Ascending aorta (tissue), 2 donors: ENCODE data around the gene AGTPBP1. TPM values are rescaled to one million over a fixed set of nuclear protein-coding genes. Genes with fewer than 3 reads are reported as not detected.

Experiments used
- DNase-seq, 2 donors: peaks; one replicate each; pipeline ENCODE4 v3.0.0-alpha.2; 2019; ENCODE audit warnings: low spot score in 2 of 2
- H3K27ac ChIP-seq, 2 donors: fragments of 200-600 bp; sonication (generic); one replicate each; pipeline ENCODE4 v1.5.1; 2016 to 2017; ENCODE audit warnings: mild to moderate bottlenecking in 1 of 2
- H3K27me3 ChIP-seq: fragments of 200-600 bp; sonication (generic); one replicate; pipeline ENCODE4 v1.5.1; 2017
- H3K36me3 ChIP-seq, 2 donors: fragments of 200-600 bp; sonication (generic); one replicate each; pipeline ENCODE4 v1.5.1; 2016
- H3K4me1 ChIP-seq, 2 donors: fragments of 200-600 bp; sonication (generic); one replicate each; pipeline ENCODE4 v1.5.1; 2016 to 2017; ENCODE audit warnings: mild to moderate bottlenecking in 1 of 2
- H3K4me3 ChIP-seq, 2 donors: fragments of 200-600 bp; sonication (generic); one replicate each; pipeline ENCODE4 v1.5.1; 2016 to 2017; ENCODE audit warnings: mild to moderate bottlenecking in 1 of 2
- H3K9me3 ChIP-seq, 2 donors: fragments of 200-600 bp; sonication (generic); one replicate each; pipeline ENCODE4 v1.5.1; 2016
- intact Hi-C: fragments of 100-400 bp; cut with DNase I; formaldehyde crosslinking; loops from one replicate; pipeline ENCODE4 v1.15.1; 2023
- total RNA-seq: library from RNA; depleted of rRNA; stranded (reverse); fragments of >200 nt; gene quantifications from one replicate; pipeline ENCODE4 v1.1.0, GENCODE V29; 2016
- TF ChIP-seq, protein P1 (sequence below), 3 experiments: fragments of 200-600 bp in 2 of 3; fragments of 450-650 bp in 1 of 3; sonication (generic) in 2 of 3; IDR thresholded peaks; one replicate each; pipeline ENCODE4 v1.5.1; 2016 to 2019; ENCODE audit warnings: antibody characterized with exemption in 3 of 3, mild to moderate bottlenecking in 1 of 3, moderate library complexity in 1 of 3

The AGTPBP1 gene
- total RNA-seq, 1 donor from 2014 or later, result 28.3 TPM

DNA sequence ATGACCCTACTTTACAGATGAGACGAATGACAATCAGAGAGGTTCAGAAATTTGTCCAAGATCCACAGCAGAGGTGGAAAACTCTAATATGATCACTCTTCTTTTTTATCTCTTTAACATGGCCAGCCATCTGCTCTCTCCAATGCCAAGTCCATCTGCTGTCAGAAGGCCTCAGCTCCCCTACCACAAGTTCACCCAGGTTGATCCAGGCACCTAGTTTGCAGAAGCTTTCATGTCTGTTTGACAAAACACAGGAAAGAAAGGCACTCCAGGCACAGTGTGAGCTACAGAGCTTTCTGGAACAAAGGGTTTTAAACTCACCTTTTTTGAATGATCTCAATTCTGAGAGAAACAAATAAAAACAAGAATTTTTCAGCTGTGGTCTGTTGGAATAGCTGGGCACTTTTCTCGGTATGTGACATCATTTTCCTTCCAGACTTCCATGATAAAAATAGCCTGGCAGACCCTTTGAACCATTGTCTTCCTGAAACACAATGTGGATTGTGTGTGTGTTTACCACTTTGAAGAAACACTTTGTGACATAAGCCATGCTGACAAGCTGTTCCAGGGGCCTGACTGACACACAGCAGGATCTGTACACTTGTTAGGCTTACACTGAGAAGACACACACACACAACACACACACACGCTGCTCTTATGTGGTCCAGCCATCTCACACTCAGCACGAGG, 214.3 kb downstream of the AGTPBP1 start:
- Histone ChIP-seq H3K27ac (no peak overlapping the region), H3K36me3 (no peaks in the 10 kb centered on the region), H3K4me1 (no peaks in the 10 kb centered on the region), H3K9me3 (no peaks in the 10 kb centered on the region), H3K27me3 (no peaks in the 10 kb centered on the region), H3K4me3 (no peak overlapping the region)
- intact Hi-C loops, result no loop called here
- TF ChIP-seq, protein P1, sequence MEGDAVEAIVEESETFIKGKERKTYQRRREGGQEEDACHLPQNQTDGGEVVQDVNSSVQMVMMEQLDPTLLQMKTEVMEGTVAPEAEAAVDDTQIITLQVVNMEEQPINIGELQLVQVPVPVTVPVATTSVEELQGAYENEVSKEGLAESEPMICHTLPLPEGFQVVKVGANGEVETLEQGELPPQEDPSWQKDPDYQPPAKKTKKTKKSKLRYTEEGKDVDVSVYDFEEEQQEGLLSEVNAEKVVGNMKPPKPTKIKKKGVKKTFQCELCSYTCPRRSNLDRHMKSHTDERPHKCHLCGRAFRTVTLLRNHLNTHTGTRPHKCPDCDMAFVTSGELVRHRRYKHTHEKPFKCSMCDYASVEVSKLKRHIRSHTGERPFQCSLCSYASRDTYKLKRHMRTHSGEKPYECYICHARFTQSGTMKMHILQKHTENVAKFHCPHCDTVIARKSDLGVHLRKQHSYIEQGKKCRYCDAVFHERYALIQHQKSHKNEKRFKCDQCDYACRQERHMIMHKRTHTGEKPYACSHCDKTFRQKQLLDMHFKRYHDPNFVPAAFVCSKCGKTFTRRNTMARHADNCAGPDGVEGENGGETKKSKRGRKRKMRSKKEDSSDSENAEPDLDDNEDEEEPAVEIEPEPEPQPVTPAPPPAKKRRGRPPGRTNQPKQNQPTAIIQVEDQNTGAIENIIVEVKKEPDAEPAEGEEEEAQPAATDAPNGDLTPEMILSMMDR (IDR thresholded peaks at IDR 0.05), result no peak
- no peak for DNase-seq

DNA sequence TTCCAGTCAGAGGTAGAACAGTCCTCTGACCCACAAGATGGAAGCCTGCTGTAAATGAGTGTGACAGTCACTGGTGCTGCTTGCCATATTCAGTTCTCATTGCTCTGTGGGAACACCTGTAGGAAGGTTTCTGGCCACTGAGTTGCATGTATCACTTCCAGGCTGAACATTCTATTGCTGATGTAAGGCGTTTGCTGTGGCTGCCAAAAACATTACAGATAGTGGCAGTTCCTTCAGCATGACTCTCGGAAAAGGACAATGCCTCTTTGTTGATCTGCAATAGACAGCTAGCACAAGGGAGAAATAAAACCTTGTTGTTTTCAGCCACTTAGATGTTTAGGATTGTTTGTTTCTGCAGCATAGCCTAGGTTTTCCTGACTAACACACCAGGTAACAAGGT, 217.2 kb downstream of the AGTPBP1 start:
- TF ChIP-seq, protein P1 (IDR thresholded peaks at IDR 0.05), result no peak
- intact Hi-C loops, result no loop called here

GRCh38 chr9:85523202-85523601, 218.6 kb downstream of the AGTPBP1 start:
- TF ChIP-seq, protein P1 (IDR thresholded peaks at IDR 0.05), result no peak
- Histone ChIP-seq H3K4me3 (peak overlapping the region in 1 of 2 donors; percentile 56), H3K9me3 (no peaks in the 10 kb centered on the region), H3K27ac (no peak overlapping the region), H3K27me3 (no peaks in the 10 kb centered on the region), H3K36me3 (no peaks in the 10 kb centered on the region), H3K4me1 (no peaks in the 10 kb centered on the region)
- no peak for DNase-seq
- intact Hi-C loops, result no loop called here

More for the DNA sequence above, 217.2 kb downstream of the AGTPBP1 start:
- H3K36me3 ChIP-seq, result no peaks in the 10 kb centered on the region
- H3K4me3 ChIP-seq, result no peak overlapping the region
- H3K27me3 ChIP-seq, result no peaks in the 10 kb centered on the region
- no peaks in the 10 kb centered on the region for H3K9me3 ChIP-seq
- H3K4me1 ChIP-seq, result no peaks in the 10 kb centered on the region
- no peak overlapping the region for H3K27ac ChIP-seq
- no peak for DNase-seq

- Histone ChIP-seq H3K9me3 (no peaks in the 10 kb centered on the region), H3K27ac (no peak overlapping the region), H3K4me1 (no peaks in the 10 kb centered on the region), H3K4me3 (peak overlapping the region; percentile 21 to 56), H3K27me3 (no peaks in the 10 kb centered on the region), H3K36me3 (no peaks in the 10 kb centered on the region)
- TF ChIP-seq, protein P1 (IDR thresholded peaks at IDR 0.05), result no peak
- DNase-seq, result no peak
- intact Hi-C loops, result no loop called here
These were observed 219.2 kb downstream of the AGTPBP1 start for GRCh38 chr9:85522459-85523092.

DNA sequence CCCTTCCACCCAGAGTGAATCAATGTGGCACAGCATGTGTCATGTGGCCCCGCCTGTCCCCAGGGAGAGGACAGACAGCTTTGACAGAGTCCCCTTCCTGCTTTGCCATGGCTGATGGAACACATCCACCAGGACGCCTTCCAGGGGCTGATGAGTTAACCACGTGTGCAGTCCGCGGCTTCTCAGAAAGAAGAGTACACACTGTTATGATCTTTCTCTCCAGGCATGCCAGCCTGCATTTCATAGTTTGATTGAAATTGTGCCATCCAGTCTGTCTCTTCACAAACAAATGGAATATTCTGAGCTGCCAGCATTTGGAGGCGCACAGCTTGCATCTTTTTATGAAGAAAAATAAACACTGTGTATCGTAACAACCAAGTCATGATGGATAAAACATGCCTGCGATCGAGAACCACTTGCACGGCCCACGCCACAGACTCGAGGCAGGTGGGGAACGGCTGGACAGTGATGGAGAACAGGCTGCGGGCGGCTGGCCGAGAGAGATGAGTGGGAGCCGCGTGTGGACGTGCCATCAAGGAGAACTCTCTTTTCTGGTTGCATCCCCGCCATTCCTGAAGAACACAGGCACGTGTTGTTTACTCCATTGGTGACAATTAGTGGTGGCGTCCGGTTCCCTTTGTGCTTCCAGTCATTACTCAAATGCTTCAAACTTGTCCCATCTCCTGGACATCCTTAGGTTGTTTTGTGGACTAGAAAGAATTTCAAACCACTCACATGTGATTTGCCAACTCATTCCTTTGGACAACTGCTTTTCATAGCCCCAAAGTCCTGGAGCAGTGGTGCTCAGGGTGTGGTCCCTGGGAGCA, 220.2 kb downstream of the AGTPBP1 start:
- Histone ChIP-seq H3K27me3 (no peaks in the 10 kb centered on the region), H3K36me3 (no peaks in the 10 kb centered on the region), H3K4me3 (no peak overlapping the region), H3K27ac (no peak overlapping the region), H3K4me1 (no peaks in the 10 kb centered on the region), H3K9me3 (no peaks in the 10 kb centered on the region)
- DNase-seq, result no peak
- intact Hi-C loops, result no loop called here
- TF ChIP-seq, protein P1 (IDR thresholded peaks at IDR 0.05), result no peak
